ENCODE results near the gene IGFL1. TPM values are rescaled to one million over a fixed set of nuclear protein-coding genes. Genes with fewer than 3 reads are reported as not detected.

IGFL1 gene
- total and polyA plus RNA-seq, 2 donors (not counting 1 experiment from before 2014, with no cell fraction given), result 0.15 TPM; not detected in 1

DNA sequence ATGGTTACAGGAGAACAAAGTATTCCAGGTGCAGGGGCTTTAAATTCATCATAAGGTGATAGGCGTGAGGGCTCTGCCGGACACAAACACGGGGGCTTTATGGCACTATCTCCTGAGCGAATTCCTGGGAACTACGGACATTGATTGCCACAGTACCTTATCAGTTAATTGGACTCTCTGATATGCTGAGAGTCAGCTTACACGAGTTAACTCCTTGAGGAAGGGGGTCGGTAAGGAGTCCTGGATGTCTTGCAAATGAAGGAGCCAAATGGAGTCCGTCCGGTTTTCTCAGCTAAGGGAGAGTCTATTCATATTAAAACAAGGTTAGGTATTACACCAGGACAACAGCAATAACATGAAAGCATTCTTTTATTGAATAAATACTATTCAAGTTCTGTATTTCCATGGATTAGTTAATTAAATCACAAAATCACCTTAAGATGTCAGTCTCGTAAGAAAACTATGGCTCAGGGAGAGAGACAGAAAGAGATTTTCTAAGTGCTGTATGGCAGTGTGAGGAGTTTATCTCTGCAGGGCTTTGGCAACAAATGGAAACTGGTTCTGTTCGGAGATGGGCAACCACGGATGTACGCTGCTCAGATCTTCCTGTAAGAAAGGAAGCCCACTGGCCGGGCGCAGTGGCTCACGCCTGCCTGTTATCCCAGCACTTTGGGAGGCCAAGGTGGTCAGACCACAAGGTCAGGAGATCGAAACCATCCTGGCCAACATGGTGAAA is 41.1 kb downstream of the IGFL1 start:
- Mint-ChIP-seq H3K4me3 (no peak overlapping the region), H3K9me3 (ENCODE audit: insufficient read depth) (no peaks in the 10 kb centered on the region), H3K27ac (no peak overlapping the region), H3K4me1 (peaks cover 2% of the 10 kb centered on the region), H3K27me3 (peaks cover 38% of the 10 kb centered on the region)
- H2AFZ ChIP-seq (ENCODE audit: insufficient read depth, low read depth, low read length, poor library complexity, severe bottlenecking), result no peak overlapping the region
- intact Hi-C loops (cut with micrococcal nuclease), result no loop called here
- ATAC-seq (ENCODE audit: low read depth) (no peak), DNase-seq (no peak)
- H3K27me3 ChIP-seq (replicated peaks in 1 of 4; ENCODE audit: control extremely low read depth in 1 of 4, control insufficient read depth in 3 of 4, insufficient read depth in 4 of 4, low read length in 3 of 4), result peaks cover 0 to 19% (median 10%) of the 10 kb centered on the region in 4 experiments
- H3K9me3 ChIP-seq (ENCODE audit: control extremely low read depth in 1 of 3, control insufficient read depth in 2 of 3, insufficient read depth in 1 of 3, low read length in 2 of 3), result no peaks in the 10 kb centered on the region
- H3K36me3 ChIP-seq (replicated peaks in 1 of 2; ENCODE audit: control extremely low read depth in 1 of 2, control insufficient read depth in 1 of 2, extremely low read depth in 1 of 2, insufficient read depth in 2 of 2, low read length in 1 of 2), result no peaks in the 10 kb centered on the region
- H3K27ac ChIP-seq (ENCODE audit: low read length in 2 of 2), result no peak overlapping the region
- ChIA-PET POLR2A (no interaction called here), CTCF (interaction anchor here (1.7 kb wide), 1 partner anchor 242 kb away, joined by 6 read pairs; no protein-coding TSS in a partner anchor)
- H3K9ac ChIP-seq (ENCODE audit: low read length), result no peak overlapping the region
- no peaks in the 10 kb centered on the region for H3K4me1 ChIP-seq (ENCODE audit: control insufficient read depth in 2 of 2, insufficient read depth in 2 of 2, low read length in 2 of 2)
- H3K4me2 ChIP-seq (replicated peaks; ENCODE audit: low read depth, low read length, poor library complexity, severe bottlenecking), result no peak overlapping the region
- no peak overlapping the region for H3K4me3 ChIP-seq (ENCODE audit: control extremely low read depth in 1 of 5, extremely low read depth in 1 of 5, insufficient read depth in 1 of 5, low read depth in 2 of 5, low read length in 4 of 5)
- TF ChIP-seq CTCF (IDR thresholded peaks at IDR 0.05) (no peak), EZH2 (IDR thresholded peaks at IDR 0.05; ENCODE audit: borderline replicate concordance, insufficient read depth, low read depth, low read length, poor library complexity, severe bottlenecking) (no peak)
- WGBS (ENCODE audit: insufficient coverage), result 28% methylated on average over 14 of the region's 17 CpGs
- no peaks in the 10 kb centered on the region for H3K79me2 ChIP-seq (ENCODE audit: control insufficient read depth, insufficient read depth, low read length)
- H4K20me1 ChIP-seq (ENCODE audit: control insufficient read depth, insufficient read depth, low read length, poor library complexity, severe bottlenecking), result no peaks in the 10 kb centered on the region

DNA sequence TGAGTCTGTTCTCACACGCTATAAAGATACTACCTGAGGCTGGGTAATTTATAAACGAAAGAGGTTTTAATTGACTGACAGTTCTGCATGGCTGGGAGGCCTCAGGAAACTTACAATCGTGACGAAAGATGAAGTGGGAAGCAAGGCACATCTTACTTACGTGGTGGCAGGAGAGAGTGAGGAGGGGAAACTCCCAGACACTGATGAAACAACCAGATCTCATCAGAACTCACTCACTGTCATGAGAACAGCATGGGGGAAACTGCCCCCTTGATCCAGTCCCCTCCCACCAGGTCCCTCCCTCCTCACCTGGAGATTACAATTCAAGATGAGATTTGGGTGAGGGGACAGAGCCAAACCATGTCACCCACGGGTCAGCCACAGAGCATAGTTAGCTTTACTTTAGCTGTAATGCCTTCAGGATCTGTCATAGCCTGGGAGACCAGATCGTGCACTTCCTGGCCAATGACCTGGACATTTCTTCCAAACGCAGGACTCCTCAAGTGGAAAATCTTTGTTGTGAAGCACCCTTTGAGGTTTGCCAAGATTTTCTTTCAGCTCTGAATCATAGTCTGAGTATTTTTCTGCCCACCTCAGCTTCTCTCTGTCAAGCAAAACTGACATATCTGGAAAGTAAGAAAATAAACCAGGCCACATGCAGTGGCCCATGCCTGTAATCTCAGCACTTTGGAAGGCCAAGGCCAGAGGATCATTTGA is 42.1 kb downstream of the IGFL1 start:
- H2AFZ ChIP-seq (ENCODE audit: insufficient read depth, low read depth, low read length, poor library complexity, severe bottlenecking), result no peak overlapping the region
- WGBS (ENCODE audit: insufficient coverage), result 62% methylated on average over 3 of the region's 8 CpGs

More for the DNA sequence above, 42.1 kb downstream of the IGFL1 start:
- H3K4me3 ChIP-seq (ENCODE audit: control extremely low read depth in 1 of 5, extremely low read depth in 1 of 5, insufficient read depth in 1 of 5, low read depth in 2 of 5, low read length in 4 of 5), result no peak overlapping the region
- ChIA-PET CTCF (interaction anchor here (0.6 kb wide), 1 partner anchor 671 kb away, joined by 3 read pairs; no protein-coding TSS in a partner anchor), POLR2A (no interaction called here)
- no peak overlapping the region for H3K27ac ChIP-seq (ENCODE audit: low read length in 2 of 2)
- no peak overlapping the region for H3K4me2 ChIP-seq (replicated peaks; ENCODE audit: low read depth, low read length, poor library complexity, severe bottlenecking)
- no peak for DNase-seq
- H3K36me3 ChIP-seq (replicated peaks in 1 of 2; ENCODE audit: control extremely low read depth in 1 of 2, control insufficient read depth in 1 of 2, extremely low read depth in 1 of 2, insufficient read depth in 2 of 2, low read length in 1 of 2), result no peaks in the 10 kb centered on the region
- H3K4me1 Mint-ChIP-seq, result peaks cover 2% of the 10 kb centered on the region
- no peaks in the 10 kb centered on the region for H3K9me3 ChIP-seq (ENCODE audit: control extremely low read depth in 1 of 3, control insufficient read depth in 2 of 3, insufficient read depth in 1 of 3, low read length in 2 of 3)
- H3K27me3 ChIP-seq (replicated peaks in 1 of 4; ENCODE audit: control extremely low read depth in 1 of 4, control insufficient read depth in 3 of 4, insufficient read depth in 4 of 4, low read length in 3 of 4), result peaks cover 0 to 19% (median 10%) of the 10 kb centered on the region in 4 experiments
- H3K9me3 Mint-ChIP-seq (ENCODE audit: insufficient read depth), result no peaks in the 10 kb centered on the region
- no peaks in the 10 kb centered on the region for H3K4me1 ChIP-seq (ENCODE audit: control insufficient read depth in 2 of 2, insufficient read depth in 2 of 2, low read length in 2 of 2)
- no peak overlapping the region for H3K27ac Mint-ChIP-seq
- H4K20me1 ChIP-seq (ENCODE audit: control insufficient read depth, insufficient read depth, low read length, poor library complexity, severe bottlenecking), result no peaks in the 10 kb centered on the region
- H3K27me3 Mint-ChIP-seq, result peaks cover 42% of the 10 kb centered on the region
- intact Hi-C loops (cut with micrococcal nuclease), result no loop called here
- H3K79me2 ChIP-seq (ENCODE audit: control insufficient read depth, insufficient read depth, low read length), result no peaks in the 10 kb centered on the region
- no peak for TF ChIP-seq EZH2 (IDR thresholded peaks at IDR 0.05; ENCODE audit: borderline replicate concordance, insufficient read depth, low read depth, low read length, poor library complexity, severe bottlenecking)
- no peak for TF ChIP-seq CTCF (IDR thresholded peaks at IDR 0.05)
- H3K9ac ChIP-seq (ENCODE audit: low read length), result no peak overlapping the region
- no peak for ATAC-seq (ENCODE audit: low read depth)
- no peak overlapping the region for H3K4me3 Mint-ChIP-seq

Data from B cell (primary cell).